GM19395 (cell line): ENCODE results near the gene ERBB2.

ENCODE experiments used
- ATAC-seq: cut with Tn5 transposase; IDR thresholded peaks from one replicate; pipeline ENCODE4 v1.9.1; 2021; ENCODE audit warnings: mild to moderate bottlenecking, moderate library complexity; ENCODE audit not compliant: unreplicated experiment

ERBB2 gene

DNA sequence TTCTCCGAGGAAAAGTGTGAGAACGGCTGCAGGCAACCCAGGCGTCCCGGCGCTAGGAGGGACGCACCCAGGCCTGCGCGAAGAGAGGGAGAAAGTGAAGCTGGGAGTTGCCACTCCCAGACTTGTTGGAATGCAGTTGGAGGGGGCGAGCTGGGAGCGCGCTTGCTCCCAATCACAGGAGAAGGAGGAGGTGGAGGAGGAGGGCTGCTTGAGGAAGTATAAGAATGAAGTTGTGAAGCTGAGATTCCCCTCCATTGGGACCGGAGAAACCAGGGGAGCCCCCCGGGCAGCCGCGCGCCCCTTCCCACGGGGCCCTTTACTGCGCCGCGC, at the start of gene ERBB2:
Gene ERBB2 (plus strand): TSS at position 247 of the 330 bp plus-strand sequence. CDS start 175 bp downstream, outside the sequence.
- ATAC-seq = no peak

DNA sequence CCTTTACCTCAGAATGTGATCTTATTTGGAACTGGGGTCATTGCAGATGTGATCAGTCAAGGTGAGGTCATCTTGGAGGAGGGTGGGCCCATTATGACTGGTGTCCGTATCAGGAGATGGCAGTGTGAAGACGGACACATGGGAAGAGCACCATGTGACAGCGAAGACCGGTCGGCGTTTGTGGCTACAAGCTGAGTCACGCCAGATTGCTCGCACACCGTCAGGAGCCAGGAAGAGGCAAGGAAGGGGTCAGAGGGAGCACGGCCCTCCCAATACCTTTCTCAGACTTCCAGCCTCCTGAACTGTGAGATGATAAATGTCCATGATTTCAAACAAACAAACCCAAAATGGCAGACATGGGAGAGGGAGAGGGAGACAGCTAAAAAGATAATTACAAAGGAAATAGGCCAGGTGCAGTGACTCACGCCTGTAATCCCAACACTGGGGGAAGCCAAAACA, 49.7 kb upstream of the ERBB2 start:
- no peak for ATAC-seq

DNA sequence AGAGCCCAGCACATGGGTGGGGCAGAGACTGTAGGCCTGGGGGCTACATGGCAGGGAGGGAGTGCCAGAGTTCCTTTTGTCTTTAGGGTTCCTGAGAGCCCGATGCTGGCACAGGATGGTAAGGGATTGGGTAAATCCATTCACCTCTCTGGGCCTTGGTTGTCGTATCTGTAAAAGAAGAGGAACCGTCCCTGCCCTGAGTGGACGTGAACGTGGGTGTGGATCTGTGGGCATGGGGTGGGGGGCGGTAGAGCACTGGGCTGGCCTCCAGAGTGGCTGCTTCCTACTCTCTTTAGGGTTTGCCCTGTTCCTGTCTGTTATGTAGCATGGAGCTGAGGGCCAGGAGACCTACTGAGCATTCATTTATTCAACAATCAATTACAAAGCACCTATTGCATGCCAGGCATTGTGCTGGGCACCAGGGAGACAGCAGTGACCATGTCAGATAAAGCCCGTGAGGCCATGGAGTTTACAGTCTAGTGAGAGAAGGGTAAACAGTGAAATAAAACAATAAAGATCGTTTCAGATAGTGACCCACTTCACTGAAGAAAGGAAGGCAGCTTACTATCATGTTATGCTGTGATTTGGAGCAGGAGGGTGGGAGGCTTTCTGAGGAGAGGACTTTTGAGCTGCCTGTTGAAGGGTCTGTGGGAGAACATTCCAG, 47.8 kb upstream of the ERBB2 start:
- ATAC-seq = no peak

DNA sequence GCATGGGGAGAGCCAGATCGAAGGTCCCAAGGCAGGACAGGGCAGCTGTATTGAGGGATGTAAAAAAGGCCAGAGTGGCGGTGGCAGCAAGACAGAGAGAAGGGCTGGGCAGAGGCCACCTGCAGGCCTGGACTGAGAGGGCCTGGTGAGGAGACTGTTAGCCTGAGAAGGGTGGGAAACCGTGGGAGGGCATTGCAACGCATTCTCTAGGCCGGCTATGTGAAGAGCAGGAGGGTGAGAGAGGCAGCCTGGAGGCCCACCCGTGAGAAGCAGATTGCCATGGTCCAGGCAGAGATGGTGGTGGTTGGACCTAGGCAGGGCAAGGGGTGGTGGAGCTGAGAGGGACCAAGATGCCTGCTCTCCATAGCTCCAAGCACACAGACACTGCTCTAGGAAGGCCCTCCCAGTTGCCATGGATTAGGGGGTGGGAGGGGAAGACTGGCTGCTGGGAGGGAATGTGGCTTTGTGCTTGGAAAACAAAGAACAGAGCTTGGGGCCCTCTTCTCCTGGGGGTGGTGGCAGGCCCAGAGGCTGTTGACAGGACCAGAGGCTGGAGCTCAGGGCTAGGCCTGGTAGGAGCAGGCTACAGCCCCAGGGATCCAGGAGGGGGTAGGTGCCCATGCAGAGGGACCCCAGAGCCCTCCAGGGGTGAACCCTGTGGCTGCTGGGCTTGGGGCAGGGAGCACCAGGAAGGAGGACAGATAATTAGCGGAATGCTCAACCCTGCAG, 47.1 kb upstream of the ERBB2 start:
- no peak for ATAC-seq

DNA sequence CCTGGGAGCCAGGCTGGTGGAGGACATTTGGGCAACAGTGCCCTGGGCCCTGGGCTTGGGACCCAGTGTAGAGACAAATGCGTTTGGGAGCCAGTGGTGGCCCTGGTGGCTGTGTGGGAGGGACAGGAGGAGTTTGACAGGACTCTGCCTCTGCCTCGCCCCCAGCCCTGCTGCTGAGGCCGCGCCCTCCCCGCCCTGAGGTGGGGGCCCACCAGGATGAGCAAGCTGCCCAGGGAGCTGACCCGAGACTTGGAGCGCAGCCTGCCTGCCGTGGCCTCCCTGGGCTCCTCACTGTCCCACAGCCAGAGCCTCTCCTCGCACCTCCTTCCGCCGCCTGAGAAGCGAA, 46.6 kb upstream of the ERBB2 start:
- ATAC-seq = no peak

DNA sequence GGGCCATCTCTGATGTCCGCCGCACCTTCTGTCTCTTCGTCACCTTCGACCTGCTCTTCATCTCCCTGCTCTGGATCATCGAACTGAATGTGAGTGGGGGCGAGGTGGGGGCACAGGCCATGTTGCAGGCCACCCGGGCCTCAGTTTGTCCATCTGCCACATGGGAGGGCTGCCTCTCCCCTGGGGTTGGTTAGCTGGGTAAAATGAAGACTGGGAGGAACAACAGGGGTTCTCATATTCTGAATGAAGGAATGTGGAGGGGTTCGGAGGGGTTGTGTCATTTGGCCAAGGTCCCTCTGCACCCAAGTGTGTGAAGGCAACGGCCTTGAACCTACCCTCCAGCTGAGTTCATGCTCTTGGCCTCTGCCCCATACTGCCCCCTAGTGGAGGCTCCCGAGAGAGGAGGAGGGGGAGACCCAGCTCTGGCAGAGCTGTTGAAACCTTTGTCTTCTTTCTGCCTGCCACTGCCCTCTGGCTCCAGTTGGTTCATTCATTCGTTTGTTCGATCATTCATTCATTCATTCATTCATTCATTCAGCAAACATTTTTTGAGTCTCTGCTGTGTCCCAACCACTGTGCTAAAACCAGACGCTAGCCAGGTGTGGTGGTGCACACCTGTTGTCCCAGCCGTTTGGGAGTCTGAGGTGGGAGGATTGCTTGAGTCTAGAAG, 46.1 kb upstream of the ERBB2 start:
- ATAC-seq = no peak

DNA sequence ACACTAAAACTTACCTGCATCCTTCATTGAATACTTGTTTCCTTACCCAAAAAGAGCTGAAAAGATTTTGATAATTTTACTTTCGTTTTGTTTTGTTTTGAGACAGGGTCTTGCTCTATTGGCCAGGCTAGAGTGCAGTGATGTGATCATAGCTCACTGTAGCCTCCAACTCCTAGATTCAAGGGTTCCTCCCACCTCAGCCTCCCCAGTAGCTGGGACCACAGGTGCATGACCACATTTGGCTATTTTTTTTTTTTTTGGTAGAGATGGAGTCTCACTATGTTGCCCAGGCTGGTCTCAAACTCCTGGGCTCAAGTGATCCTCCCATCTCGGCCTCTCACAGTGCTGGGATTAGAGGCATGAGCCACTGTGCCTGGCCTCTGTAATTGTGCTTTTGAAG, 44.8 kb upstream of the ERBB2 start:
- ATAC-seq = no peak

DNA sequence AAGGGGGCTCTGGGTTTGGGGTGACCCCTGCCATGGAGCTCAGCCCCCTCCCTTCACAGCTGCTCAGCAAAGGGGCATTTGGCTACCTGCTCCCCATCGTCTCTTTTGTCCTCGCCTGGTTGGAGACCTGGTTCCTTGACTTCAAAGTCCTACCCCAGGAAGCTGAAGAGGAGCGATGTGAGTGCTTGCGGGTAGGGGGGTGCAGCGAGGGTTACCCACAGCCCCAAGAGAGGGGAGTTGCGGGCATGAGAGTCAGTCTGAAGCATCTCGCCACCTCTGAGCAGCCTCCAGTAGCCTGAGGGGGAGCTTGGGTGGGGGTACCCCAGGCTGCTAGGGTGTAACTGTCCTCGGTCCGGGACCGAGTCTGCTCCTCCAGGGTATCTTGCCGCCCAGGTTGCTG, 41.5 kb upstream of the ERBB2 start:
- ATAC-seq = no peak

DNA sequence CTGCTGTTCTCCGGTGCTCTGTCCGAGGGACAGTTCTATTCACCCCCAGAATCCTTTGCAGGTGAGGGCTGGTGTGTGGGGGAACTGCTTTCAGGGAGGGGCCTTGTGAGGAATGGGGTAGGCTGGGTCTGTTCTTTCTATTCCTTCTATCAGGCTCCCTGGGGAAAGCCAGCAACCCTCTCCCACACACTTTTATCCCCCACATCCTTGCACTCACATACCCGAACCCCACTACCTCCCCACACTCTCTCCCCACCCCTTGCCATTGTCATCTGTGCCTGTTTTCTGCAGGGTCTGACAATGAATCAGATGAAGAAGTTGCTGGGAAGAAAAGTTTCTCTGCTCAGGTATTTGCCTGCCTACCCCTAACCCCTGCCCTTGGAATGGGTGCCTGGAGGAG, 41.1 kb upstream of the ERBB2 start:
- ATAC-seq = no peak

DNA sequence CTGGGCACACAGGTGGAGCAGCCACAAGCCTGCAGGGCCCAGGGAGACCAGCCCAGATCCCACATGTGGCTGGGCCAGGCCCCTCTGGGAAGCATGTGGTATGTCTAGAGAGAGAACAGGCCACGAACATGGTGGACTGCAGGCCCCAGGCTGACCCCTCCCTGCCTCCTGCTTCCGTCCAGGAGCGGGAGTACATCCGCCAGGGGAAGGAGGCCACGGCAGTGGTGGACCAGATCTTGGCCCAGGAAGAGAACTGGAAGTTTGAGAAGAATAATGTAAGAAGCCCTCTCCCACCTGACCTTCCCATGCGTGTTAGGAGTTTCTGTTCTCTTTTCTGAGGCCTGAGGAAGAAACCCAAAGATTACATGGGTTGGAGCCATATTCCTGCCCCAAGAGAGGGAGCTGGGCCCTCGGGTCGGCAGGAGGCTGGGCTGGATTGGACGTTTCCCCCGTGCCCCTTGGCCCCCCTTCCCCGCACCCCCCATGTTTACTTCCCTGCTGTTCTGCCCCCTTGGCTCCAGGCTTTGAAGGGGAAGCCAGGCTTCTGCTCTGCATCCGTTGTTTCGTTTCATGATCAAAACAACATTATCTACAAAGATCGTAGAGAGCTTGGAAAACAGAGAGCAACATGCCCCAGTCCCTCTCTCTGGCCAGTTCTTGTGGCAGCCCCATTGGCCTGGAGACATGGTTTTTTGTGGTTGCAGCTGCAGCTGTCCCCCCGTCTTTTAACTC, 40.4 kb upstream of the ERBB2 start:
- ATAC-seq = no peak

DNA sequence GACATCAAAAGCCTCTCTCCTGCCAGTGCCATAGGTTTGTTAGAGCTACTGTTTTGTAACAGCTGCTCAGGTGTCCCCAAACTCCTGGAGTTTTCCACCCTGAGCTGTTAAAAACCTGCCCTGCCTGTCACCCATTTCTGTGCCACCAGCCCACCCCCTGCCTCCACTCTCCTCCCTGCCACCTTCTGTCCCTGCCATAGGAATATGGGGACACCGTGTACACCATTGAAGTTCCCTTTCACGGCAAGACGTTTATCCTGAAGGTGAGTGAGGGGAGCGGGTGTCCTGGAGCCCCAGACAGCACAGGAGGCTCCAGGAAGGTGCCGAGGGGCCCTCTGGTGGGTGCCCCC, 39.9 kb upstream of the ERBB2 start:
- no peak for ATAC-seq

DNA sequence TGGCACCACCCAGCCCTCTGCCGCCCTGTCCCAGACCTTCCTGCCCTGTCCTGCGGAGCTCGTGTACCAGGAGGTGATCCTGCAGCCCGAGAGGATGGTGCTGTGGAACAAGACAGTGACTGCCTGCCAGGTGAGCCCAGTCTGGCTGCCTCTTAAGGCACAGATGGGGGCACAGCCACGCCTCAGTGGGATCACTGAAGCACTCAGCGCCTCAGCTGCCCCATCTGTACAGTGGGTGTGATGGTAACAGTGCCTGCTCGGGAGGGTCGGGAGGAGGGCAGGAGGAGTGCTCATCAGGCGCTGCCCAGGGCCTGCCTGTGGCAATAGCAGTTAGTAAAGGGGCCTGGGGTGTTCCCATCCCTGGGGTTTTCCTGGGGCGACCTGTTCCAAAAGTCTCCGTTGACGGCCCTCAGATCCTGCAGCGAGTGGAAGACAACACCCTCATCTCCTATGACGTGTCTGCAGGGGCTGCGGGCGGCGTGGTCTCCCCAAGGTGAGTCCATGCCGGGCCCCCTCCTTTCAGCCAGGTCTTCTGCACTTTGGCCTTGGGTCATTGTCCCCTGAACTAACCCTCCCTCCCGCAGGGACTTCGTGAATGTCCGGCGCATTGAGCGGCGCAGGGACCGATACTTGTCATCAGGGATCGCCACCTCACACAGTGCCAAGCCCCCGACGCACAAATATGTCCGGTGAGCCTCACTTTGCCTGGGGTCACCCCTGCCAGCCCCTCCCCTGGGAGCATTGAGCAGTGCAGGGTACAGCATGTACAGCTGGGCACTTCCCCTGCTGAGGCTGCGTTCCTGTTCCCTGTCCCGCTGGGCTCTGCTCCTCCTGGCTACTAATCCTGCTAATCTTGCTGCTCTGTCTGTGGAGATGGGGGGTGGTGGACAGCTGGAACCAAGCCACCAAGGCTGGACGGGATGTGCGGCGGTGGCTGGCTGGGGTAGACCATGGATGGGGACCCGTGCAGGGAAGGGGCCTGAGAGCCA, 39.2 kb upstream of the ERBB2 start:
- no peak for ATAC-seq

DNA sequence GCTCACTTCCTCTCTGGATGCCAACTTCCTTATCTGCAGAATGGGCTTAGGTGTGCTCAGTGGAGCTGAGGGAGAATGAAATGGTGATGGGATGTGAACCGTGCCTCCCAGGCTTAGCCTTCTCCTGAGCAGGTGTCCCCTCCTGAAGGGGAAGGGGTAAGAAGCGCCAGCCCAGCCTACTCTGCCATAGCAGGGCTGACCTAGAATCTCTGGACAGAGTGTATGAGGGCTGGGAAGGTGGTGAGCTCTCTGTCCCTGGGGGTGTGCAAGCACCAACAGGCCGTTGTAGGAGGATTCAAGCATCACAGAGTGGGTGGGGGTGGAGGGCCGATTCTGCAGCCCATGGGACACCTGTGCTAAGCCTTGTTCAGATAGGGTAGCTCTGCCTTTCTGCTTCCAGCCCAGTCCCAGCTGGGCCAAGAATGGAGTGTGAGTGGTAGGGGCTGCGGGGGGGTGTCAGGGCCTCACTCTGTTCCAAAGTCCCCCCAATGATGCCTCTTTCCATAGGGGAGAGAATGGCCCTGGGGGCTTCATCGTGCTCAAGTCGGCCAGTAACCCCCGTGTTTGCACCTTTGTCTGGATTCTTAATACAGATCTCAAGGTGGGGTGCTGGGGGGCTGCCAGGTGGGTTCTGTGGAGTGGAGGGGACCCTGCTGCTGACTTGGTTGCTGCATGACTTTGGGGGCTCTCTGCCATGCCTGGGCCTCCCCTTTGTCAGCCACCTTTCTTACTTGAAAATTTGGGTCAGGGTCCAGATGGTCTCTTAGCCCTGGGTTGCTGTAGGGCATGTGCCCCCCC, 37.9 kb upstream of the ERBB2 start:
- ATAC-seq = no peak

DNA sequence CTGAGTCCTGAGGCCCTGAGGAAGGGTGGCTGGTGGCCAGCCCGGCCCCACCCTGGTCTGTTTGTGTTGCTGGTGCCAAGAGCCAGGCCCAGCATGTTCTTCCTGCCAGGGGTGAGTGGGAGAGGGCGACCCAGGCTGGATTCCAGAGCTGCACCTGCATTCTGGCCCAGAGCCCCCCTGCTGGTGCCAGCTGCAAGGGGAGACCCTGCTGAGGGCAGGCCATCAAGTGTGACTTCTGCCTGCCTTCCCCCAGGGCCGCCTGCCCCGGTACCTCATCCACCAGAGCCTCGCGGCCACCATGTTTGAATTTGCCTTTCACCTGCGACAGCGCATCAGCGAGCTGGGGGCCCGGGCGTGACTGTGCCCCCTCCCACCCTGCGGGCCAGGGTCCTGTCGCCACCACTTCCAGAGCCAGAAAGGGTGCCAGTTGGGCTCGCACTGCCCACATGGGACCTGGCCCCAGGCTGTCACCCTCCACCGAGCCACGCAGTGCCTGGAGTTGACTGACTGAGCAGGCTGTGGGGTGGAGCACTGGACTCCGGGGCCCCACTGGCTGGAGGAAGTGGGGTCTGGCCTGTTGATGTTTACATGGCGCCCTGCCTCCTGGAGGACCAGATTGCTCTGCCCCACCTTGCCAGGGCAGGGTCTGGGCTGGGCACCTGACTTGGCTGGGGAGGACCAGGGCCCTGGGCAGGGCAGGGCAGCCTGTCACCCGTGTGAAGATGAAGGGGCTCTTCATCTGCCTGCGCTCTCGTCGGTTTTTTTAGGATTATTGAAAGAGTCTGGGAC, 37.1 kb upstream of the ERBB2 start:
- no peak for ATAC-seq

DNA sequence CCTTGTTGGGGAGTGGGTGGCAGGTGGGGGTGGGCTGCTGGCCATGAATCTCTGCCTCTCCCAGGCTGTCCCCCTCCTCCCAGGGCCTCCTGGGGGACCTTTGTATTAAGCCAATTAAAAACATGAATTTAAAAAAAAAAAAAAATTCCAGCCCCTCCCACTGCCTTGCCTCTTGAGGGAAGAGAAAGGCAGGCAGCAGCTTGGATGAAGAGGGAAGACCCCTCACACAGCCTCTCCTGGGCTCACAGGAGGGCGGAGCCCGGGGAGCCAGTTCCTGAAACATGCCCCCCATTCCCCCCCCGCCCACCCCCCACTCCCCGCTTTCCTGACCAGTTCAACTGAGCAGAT, 36.5 kb upstream of the ERBB2 start:
- ATAC-seq = no peak

DNA sequence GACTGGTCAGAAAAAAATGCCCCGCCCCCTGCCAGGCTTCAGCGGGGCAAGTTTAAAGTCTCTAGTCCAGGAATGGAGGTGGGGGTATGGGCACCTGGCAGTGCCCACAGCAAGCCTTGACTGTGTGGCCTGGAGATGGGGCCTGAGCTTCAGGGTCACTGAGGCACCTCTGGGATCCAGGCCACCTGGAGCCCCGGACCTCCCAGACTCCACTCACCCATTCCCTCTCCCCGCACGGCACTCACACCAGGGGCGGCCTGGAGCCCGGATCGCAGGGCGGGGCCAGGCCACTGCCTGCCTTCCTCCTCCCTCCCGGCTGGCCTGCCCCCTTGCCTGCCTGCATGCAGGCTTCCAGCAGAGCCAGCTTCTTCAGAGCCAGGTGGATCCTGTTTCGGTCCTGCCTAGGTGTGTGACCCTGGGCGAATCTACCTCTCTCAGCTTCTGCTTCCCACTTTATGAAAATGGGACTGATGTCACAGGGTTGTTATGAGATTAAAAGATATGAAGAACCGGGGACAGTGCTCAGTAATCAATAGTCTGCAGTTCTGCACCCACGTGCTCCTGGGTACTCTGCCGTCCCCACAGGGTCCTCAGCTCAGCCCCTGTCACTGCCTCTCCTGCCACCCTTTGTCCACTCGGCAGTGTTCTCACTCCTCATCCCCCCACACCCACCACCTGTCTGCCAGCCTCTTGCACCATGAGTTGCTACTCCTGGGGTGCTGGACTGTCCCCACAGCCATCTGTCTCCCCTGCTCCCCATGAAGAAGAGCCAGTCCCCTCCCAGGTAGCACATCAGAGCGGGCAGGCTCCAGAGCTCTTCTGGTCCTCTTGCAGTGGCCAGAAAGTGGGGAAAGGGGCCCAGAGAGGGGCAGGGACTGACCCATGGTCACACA, 35.9 kb upstream of the ERBB2 start:
- no peak for ATAC-seq

DNA sequence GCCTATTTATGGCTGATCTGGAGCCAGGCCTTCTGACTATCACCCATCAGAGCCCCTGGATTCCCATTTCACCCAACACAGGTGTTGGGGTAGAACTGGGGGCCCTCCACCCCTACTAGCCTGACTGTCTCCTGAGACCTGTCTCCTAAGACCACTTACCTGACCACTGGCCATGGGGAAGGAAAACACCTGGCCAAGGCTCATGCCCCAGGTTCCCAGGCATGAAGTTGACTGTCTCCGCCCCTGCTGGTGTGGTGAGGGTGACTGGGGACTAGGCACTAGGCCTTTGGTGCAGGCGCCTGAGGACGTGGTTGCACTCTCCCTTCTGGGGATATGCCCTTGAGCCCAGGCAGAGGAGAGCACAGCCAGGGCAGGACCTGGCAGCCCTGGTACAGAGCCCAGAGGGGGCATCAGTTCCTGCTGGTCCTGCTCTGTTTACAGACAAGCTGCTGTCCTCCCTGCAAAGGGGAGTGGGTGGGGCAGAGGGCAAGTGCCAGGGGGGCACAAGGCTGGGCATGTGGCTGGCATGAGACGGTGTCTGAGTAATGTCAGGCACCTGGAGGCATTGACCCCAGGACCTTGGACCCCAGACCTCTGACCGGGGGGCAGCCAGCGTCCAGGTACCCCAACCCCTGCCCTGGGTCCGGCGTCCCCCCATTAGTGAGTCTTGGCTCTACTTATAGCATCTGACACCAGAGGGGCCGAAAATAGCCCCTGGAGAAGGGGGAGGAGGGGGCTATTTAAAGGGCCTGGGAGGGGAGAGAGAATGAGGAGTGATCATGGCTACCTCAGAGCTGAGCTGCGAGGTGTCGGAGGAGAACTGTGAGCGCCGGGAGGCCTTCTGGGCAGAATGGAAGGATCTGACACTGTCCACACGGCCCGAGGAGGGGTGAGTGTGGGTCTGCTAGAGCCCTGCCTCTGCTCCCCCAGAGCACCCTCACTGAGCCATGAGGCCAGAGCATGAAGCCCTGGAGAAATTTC, 35.0 kb upstream of the ERBB2 start, which contains the start of gene TCAP:
Gene TCAP (plus strand): TSS at position 769 of the 981 bp plus-strand sequence. CDS start 11 bp downstream, at position 780.
- ATAC-seq = no peak
